Heart right ventricle (tissue), 16 donors: ENCODE measurements around the gene COG4. TPM values are rescaled to one million over a fixed set of nuclear protein-coding genes. Genes with fewer than 3 reads are reported as not detected.

ENCODE experiments used
- ATAC-seq, 8 donors: fragments of 200-7000 bp; cut with Tn5 transposase; one replicate each; pipeline ENCODE4 v1.9.1; 2020; ENCODE audit warnings: mild to moderate bottlenecking in 8 of 8, moderate library complexity in 8 of 8, moderate number of reproducible peaks in 1 of 8
- DNase-seq, 2 donors: peaks; one replicate each; pipeline ENCODE4 v3.0.0-alpha.2; 2020
- H3K27ac ChIP-seq, 10 donors: fragments of 200-600 bp; sonication (generic) in 2 of 10; one replicate each; pipeline versions ENCODE4 v1.5.0 to v1.8.0; 2020 to 2022; ENCODE audit warnings: mild to moderate bottlenecking in 3 of 10
- H3K27me3 ChIP-seq, 7 donors: fragments of 200-600 bp; one replicate each; pipeline ENCODE4 v1.8.0; 2021 to 2022; ENCODE audit warnings: mild to moderate bottlenecking in 2 of 7
- H3K36me3 ChIP-seq, 9 donors: fragments of 200-600 bp; sonication (generic) in 1 of 9; one replicate each; pipeline versions ENCODE4 v1.5.0 to v1.8.0; 2020 to 2022; ENCODE audit warnings: mild to moderate bottlenecking in 2 of 9
- H3K4me1 ChIP-seq, 9 donors: fragments of 200-600 bp; sonication (generic) in 1 of 9; one replicate each; pipeline versions ENCODE4 v1.5.0 to v1.8.0; 2020 to 2022; ENCODE audit warnings: mild to moderate bottlenecking in 4 of 9
- H3K4me3 ChIP-seq, 10 donors: fragments of 200-600 bp; sonication (generic) in 2 of 10; one replicate each; pipeline versions ENCODE4 v1.5.0 to v1.8.0; 2020 to 2022; ENCODE audit warnings: mild to moderate bottlenecking in 7 of 10, moderate library complexity in 2 of 10
- H3K9me3 ChIP-seq, 11 donors: fragments of 200-600 bp in 10 of 11; sonication (generic) in 2 of 11; one replicate each; pipeline versions ENCODE4 v1.5.0 to v1.8.0; 2013 to 2022; ENCODE audit warnings: mild to moderate bottlenecking in 2 of 11, control low read depth in 1 of 11, moderate library complexity in 1 of 11
- CTCF ChIP-seq, 9 donors: fragments of 200-600 bp; sonication (generic) in 2 of 9; IDR thresholded peaks; one replicate each; pipeline versions ENCODE4 v1.5.0 to v1.8.0; 2021 to 2022; ENCODE audit warnings: antibody characterized with exemption in 9 of 9, mild to moderate bottlenecking in 5 of 9, moderate library complexity in 1 of 9
- WGBS, 2 donors: extraction: QIAGEN DNeasy Blood & Tissue Kit; methylation state at CpG; one replicate each; pipeline ENCODE4 v1.1.7; 2013; ENCODE audit warnings: inconsistent platforms in 1 of 2; 5-methylcytosine and 5-hydroxymethylcytosine counted together
- intact Hi-C, 10 donors: fragments of 100-400 bp; cut with DNase I; formaldehyde crosslinking; loops; one replicate each; pipeline versions ENCODE4 v1.11.1 to v1.14.2; 2022
- polyA plus RNA-seq, 2 donors: library from polyadenylated mRNA; stranded (reverse); fragments of 200-250 nt; gene quantifications; one replicate each; pipeline ENCODE4 v1.2.3, GENCODE V29; 2013
- total RNA-seq, 10 donors: library from RNA; stranded (reverse); fragmentation: NEBNext Ultra II Directional in 3 of 10; extraction: Animal tissue kit (Norgen Biotek cat#: 25700) in 3 of 10; gene quantifications; one replicate each; pipeline versions ENCODE4 v1.2.1 to v1.2.4, GENCODE V29; 2021 to 2023
- donor health status: Arrhythmogenic right ventricular cardiomyopathy.
- donor health status: ischemic (EF 13 %, LVEDD 7.1; RV severe dilation, severe dysfunction).
- donor health status: healthy with polysubstance abuse.
- donor health status: DM: no; HTN: yes; CAD: no.
- donor health status: DM: no; HTN: no; CAD: no.
- donor health status: ischemic (EF 25% LVEDD 6.9; RV normal size, moderate dysfunction).
- donor health status: ischemic (EF 25% LVEDD 5.7; RV mildly dilated, moderate dysfunction).
- donor health status: healthy.
- donor health status: DM: yes; HTN: yes; CAD: no.
- donor health status: Ischemic cardiomyopathy.
- donor health status: ischemic (EF 35%, LVEDD 5.7; RV mildly dilated, moderate dysfunction).
- donor health status: nonischemic (EF 11% LVEDD 7.7; RV severe dilation, severe dysfunction).
- donor health status: DM: yes; HTN: yes; CAD: no.
- donor health status: PGD.
- donor health status: ischemic (EF 29% LVEDD 5.4; RV normal size, mild dysfunction).
- donor health status: nonischemic (EF 23%, LVEDD 6.1; RV moderate dilation, normal function).

COG4 gene
- total and polyA plus RNA-seq, 12 donors = 29.3 to 56.8 (median 40.5) TPM

- Histone ChIP-seq H3K36me3 (peaks cover 0 to 15% (median 0%) of the 10 kb centered on the region in 9 donors), H3K4me1 (peaks cover 0 to 37% (median 24%) of the 10 kb centered on the region in 9 donors), H3K9me3 (no peaks in the 10 kb centered on the region), H3K27ac (no peak overlapping the region), H3K4me3 (no peak overlapping the region), H3K27me3 (no peaks in the 10 kb centered on the region)
- DNase-seq (no peak), ATAC-seq (no peak)
- intact Hi-C loops = loop anchor here in 1 of 10 donors (5.0 kb wide), 1 partner anchor 65 kb away; no protein-coding TSS in a partner anchor
- 94 to 95% methylated on average over 5 of the region's 5 CpGs for WGBS, 2 donors
- no peak for TF ChIP-seq CTCF (IDR thresholded peaks at IDR 0.05)
Measured at GRCh38 chr16:70457446-70458166, 65.7 kb downstream of the COG4 start.

GRCh38 chr16:70455910-70456309, 67.4 kb downstream of the COG4 start:
- Histone ChIP-seq H3K27ac (no peak overlapping the region), H3K4me3 (peak overlapping the region in 1 of 10 donors; percentile 89), H3K36me3 (peaks cover 0 to 8% (median 0%) of the 10 kb centered on the region in 9 donors), H3K4me1 (peaks cover 0 to 26% (median 17%) of the 10 kb centered on the region in 9 donors), H3K27me3 (peaks cover 0 to 8% (median 0%) of the 10 kb centered on the region in 7 donors), H3K9me3 (no peaks in the 10 kb centered on the region)
- no peak for DNase-seq
- intact Hi-C loops = loop anchor here in 1 of 10 donors (5.0 kb wide), 1 partner anchor 64 kb away; no protein-coding TSS in a partner anchor
- ATAC-seq = no peak
- TF ChIP-seq CTCF (IDR thresholded peaks at IDR 0.05) = no peak
- 89 to 91% methylated on average over 7 of the region's 7 CpGs for WGBS, 2 donors

GRCh38 chr16:70454222-70455034, 68.9 kb downstream of the COG4 start, which contains the start of gene FCSK:
TSS of gene FCSK (plus strand) at chr16:70454595. CDS start at chr16:70463191, 8,596 bp downstream.
- 0 to 1% methylated on average over 59 to 67 of the region's 67 CpGs for WGBS, 2 donors
- ATAC-seq (peak; percentile 90 to 94 (median 93)), DNase-seq (peak; percentile 56 to 73)
- no peaks in the 10 kb centered on the region for H3K9me3 ChIP-seq
- H3K36me3 ChIP-seq = peaks cover 0 to 8% (median 0%) of the 10 kb centered on the region in 9 donors
- H3K4me3 ChIP-seq = peak within 1 kb of the TSS; percentile 84 to 100 (median 93)
- intact Hi-C loops = loop anchor here in 4 of 10 donors (1.0 to 5.0 kb wide), 3 partner anchors 62 to 73 kb away; no protein-coding TSS in a partner anchor
- peaks cover 0 to 12% (median 0%) of the 10 kb centered on the region in 7 donors for H3K27me3 ChIP-seq
- peak in 1 of 9 donors; percentile 18 for TF ChIP-seq CTCF (IDR thresholded peaks at IDR 0.05)
- H3K27ac ChIP-seq = peak within 1 kb of the TSS; percentile 85 to 100 (median 96)
- peaks cover 0 to 22% (median 17%) of the 10 kb centered on the region in 9 donors for H3K4me1 ChIP-seq

- WGBS, 2 donors = 1% methylated on average over 8 of the region's 8 CpGs
- Histone ChIP-seq H3K4me3 (peak overlapping the region; percentile 84 to 100 (median 93)), H3K36me3 (peaks cover 0 to 8% (median 0%) of the 10 kb centered on the region in 9 donors), H3K27ac (peak overlapping the region in 9 of 10 donors; percentile 88 to 100 (median 96)), H3K27me3 (peaks cover 0 to 12% (median 0%) of the 10 kb centered on the region in 7 donors), H3K9me3 (no peaks in the 10 kb centered on the region), H3K4me1 (peaks cover 0 to 22% (median 17%) of the 10 kb centered on the region in 9 donors)
- DNase-seq = no peak
- intact Hi-C loops = loop anchor here in 3 of 10 donors (1.0 to 5.0 kb wide), 2 partner anchors 72 to 73 kb away; no protein-coding TSS in a partner anchor
- ATAC-seq = peak; percentile 4 to 45 (median 28)
- TF ChIP-seq CTCF (IDR thresholded peaks at IDR 0.05) = no peak
Measured at GRCh38 chr16:70453892-70454221, 69.5 kb downstream of the COG4 start.
